Stimulated activated CD4-positive, alpha-beta T cell treated with anti-CD3 and anti-CD28 coated beads, Interleukin-15, amount 100 ng/mL, for 24 hours (primary cell): ENCODE measurements around the gene TGFBR1.

Experiments
- DNase-seq: peaks from one replicate; pipeline ENCODE4 v3.0.0-alpha.2; 2020

The TGFBR1 gene

GRCh38 chr9:99138424-99139284, 33.7 kb downstream of the TGFBR1 start:
- no peak for DNase-seq

- DNase-seq, result no peak
These were observed 35.0 kb downstream of the TGFBR1 start for GRCh38 chr9:99139868-99140267.

GRCh38 chr9:99140685-99141314, 35.9 kb downstream of the TGFBR1 start:
- peak; percentile 39 for DNase-seq

GRCh38 chr9:99141849-99142248, 36.9 kb downstream of the TGFBR1 start:
- no peak for DNase-seq

GRCh38 chr9:99142275-99142674, 37.4 kb downstream of the TGFBR1 start:
- no peak for DNase-seq

- no peak for DNase-seq
These were observed 38.7 kb downstream of the TGFBR1 start for GRCh38 chr9:99143655-99144054.

GRCh38 chr9:99144966-99145365, 40.1 kb downstream of the TGFBR1 start:
- DNase-seq, result no peak

GRCh38 chr9:99146574-99146973, 41.7 kb downstream of the TGFBR1 start:
- no peak for DNase-seq

GRCh38 chr9:99147177-99147576, 42.3 kb downstream of the TGFBR1 start:
- DNase-seq, result no peak

GRCh38 chr9:99150451-99151171, 45.7 kb downstream of the TGFBR1 start:
- DNase-seq, result no peak

- DNase-seq, result no peak
These were observed 49.4 kb downstream of the TGFBR1 start for GRCh38 chr9:99154356-99154755.

GRCh38 chr9:99155736-99156135, 50.8 kb downstream of the TGFBR1 start:
- DNase-seq, result no peak

GRCh38 chr9:99158629-99159028, 53.7 kb downstream of the TGFBR1 start:
- DNase-seq, result no peak

- no peak for DNase-seq
These were observed 55.3 kb downstream of the TGFBR1 start for GRCh38 chr9:99160173-99160572.

- DNase-seq, result no peak
These were observed 57.9 kb downstream of the TGFBR1 start for GRCh38 chr9:99162759-99163364.

GRCh38 chr9:99166149-99166548, 61.2 kb downstream of the TGFBR1 start:
- no peak for DNase-seq

GRCh38 chr9:99167119-99167518, 62.2 kb downstream of the TGFBR1 start:
- DNase-seq, result no peak

- DNase-seq, result no peak
These were observed 62.8 kb downstream of the TGFBR1 start for GRCh38 chr9:99167694-99168093.

- no peak for DNase-seq
These were observed 64.2 kb downstream of the TGFBR1 start for GRCh38 chr9:99169086-99169485.

GRCh38 chr9:99169982-99170761, 65.3 kb downstream of the TGFBR1 start:
- no peak for DNase-seq

GRCh38 chr9:99171225-99172123, 66.6 kb downstream of the TGFBR1 start:
- no peak for DNase-seq
